NK-92 treated with Interleukin-12 subunit alpha and Interleukin-12 subunit beta, amount 100 ng/mL, for 24 hours (cell line): ENCODE results near the gene HSD17B8.

Experiments
- DNase-seq: peaks from one replicate; lab custom pipeline; 2025; lab: John Stamatoyannopoulos, UW

The HSD17B8 gene

GRCh38 chr6:33191383-33192104, 12.9 kb upstream of the HSD17B8 start:
- DNase-seq = no peak

GRCh38 chr6:33192105-33192646, 12.3 kb upstream of the HSD17B8 start, which contains the start of gene COL11A2:
Gene COL11A2 (minus strand): TSS chr6:33192467. CDS start chr6:33192240, 227 bp downstream.
- no peak for DNase-seq

GRCh38 chr6:33192671-33193602, 11.5 kb upstream of the HSD17B8 start:
- DNase-seq = no peak

DNA sequence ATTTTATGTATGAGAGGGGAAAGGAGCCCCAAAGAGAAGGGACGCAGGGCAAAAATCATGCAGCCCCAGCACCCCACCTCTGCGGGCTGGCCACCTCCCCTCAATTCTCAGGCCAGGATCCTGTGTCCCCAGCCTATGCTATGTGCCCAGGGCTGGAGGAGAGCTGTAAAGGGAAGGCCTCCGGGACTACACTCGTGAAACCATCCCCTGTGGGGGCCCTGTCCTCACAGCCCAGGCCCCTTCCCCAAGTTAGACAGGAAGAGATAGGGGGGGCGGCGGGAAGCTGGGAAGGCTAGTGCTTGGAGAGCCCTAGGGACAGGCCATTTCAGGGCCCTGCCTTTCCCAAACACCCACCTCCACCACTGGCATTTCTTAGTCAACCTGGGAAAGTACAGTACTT, 10.8 kb upstream of the HSD17B8 start:
- DNase-seq = no peak

- DNase-seq = no peak
Measured at GRCh38 chr6:33194431-33194979, 9.9 kb upstream of the HSD17B8 start.

- DNase-seq = no peak
Measured at GRCh38 chr6:33195304-33196165, 8.9 kb upstream of the HSD17B8 start.

GRCh38 chr6:33197431-33198048, 6.9 kb upstream of the HSD17B8 start:
- no peak for DNase-seq

- no peak for DNase-seq
Measured at GRCh38 chr6:33198159-33198852, 6.1 kb upstream of the HSD17B8 start.

DNA sequence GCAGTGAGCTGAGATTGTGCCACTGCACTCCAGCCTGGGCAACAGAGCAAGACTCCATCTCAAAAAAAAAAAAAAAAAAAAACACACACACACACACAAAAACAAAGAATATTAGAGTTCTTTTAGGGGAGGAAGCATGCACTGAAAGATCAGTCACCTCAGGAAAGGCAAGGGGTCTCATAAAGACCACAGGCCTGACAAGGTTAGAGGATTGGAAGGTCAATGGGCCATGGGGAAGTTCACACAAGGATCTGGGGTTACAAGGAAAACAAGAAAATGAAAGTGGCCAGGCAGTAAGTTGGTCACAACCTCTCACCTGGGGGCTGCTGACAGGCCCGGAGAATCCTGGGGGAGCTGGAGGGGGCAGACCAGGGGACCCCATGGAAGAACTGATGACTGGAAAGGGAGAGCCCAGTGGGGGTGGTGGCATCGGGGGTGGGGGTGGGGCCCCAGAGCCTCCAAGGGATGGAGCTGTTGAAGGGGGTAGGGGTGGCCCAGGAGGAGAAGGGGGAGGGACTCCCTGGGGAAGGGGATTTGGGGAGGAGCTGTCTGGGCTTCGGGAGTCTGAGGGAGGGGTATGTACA, 5.5 kb upstream of the HSD17B8 start:
- DNase-seq = no peak

DNA sequence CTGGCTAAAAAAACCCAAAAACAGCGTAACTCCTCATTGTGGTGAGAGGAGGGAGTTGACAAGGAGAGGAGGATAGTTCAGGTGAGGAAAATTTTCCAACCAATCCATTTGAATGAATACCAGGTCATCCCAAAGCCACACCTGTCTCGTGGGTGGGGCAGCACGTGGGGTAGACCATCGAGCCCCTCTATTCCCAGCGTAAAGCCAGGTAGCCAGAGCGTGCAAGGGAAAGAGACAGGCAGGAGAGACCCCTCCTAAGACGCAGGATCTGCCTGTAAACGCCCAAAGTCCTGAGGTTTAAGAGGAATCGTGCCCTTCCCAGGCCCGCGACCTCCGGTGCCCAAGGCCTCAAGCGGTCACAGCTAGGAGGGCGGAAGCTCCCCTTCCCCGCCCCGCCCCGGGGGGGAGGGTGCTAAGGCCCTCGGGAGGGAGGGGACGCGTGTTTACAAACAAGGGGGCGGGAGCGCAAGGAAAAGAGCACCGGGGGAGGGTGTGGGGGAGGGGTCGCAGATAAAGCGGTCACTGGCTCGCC, 4.7 kb upstream of the HSD17B8 start:
- DNase-seq = peak; percentile 77

- DNase-seq = peak; percentile 98
Measured at GRCh38 chr6:33200219-33201146, 4.0 kb upstream of the HSD17B8 start, which contains the start of the genes RXRB and SLC39A7. Gene RXRB (minus strand): TSS chr6:33200665. CDS start chr6:33200476, 189 bp downstream. Gene SLC39A7 (plus strand): TSS chr6:33200867. CDS start chr6:33201246, 379 bp downstream.

GRCh38 chr6:33201147-33201545, 3.3 kb upstream of the HSD17B8 start:
- DNase-seq = no peak

DNA sequence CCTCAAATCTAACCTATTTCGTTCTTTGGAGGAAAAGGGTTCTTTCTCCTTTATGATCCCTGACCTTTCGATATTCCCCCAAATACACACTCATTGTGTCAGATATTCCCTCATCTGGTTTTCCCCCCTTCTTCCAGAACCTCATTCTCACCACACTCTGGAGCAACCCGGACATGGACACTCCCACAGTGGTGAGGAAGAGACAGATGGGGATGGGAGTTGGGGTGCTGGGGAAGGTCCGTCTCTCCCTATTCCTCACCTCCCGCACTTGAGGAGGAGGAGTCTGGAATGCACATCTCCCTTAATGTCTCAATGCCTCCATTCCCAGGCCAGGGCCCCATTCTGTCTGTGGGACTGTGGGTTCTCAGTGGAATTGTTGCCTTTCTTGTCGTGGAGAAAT, 2.5 kb upstream of the HSD17B8 start:
- DNase-seq = no peak

DNA sequence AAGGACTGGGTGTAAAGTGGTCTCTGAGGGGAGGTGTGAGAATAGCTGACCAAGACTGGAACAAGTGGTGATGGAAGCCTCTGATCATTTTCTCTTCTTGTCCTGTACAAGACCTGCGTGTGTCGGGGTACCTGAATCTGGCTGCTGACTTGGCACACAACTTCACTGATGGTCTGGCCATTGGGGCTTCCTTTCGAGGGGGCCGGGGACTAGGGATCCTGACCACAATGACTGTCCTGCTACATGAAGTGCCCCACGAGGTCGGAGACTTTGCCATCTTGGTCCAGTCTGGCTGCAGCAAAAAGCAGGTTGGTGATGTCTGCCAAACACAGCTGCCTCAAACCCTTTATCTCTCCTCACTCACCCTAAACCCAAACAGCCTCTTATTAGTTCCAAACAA, 1.7 kb upstream of the HSD17B8 start:
- no peak for DNase-seq

GRCh38 chr6:33203443-33204164, 851 bp upstream of the HSD17B8 start:
- DNase-seq = no peak

GRCh38 chr6:33204165-33204414, 365 bp upstream of the HSD17B8 start:
- no peak for DNase-seq

DNA sequence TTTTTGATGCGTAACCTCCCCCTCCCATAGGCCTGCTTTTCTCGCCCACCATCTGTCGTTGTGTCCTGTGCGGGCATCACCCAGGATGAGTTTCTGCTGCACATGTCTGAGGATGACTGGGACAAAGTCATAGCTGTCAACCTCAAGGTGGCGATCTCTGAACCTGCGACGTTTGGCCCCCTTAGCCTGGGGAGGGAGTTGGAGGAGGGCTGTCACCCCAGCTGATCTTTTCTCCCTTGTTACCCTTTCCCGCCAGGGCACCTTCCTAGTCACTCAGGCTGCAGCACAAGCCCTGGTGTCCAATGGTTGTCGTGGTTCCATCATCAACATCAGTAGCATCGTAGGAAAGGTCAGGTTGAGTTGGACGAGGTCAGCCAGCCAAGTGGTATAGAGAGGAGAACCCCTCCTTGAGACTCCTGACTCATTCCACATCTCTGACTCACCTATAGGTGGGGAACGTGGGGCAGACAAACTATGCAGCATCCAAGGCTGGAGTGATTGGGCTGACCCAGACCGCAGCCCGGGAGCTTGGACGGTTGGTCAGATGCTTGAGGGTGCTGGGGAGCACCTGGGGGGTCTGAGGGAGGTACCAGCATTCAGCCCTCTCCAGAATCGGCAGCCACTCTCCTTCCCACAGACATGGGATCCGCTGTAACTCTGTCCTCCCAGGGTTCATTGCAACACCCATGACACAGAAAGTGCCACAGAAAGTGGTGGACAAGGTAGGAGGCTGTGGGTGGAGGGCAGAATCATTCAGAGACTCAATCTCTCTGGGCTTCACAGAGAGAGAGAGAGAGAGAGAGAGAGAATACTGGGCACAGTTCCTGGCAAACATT, 954 bp downstream of the HSD17B8 start:
- DNase-seq = no peak
